HCT116 (cell line): ENCODE results near the gene NKAP. TPM values are rescaled to one million over a fixed set of nuclear protein-coding genes. Genes with fewer than 3 reads are reported as not detected.
A peak's percentile ranks its signal among the peaks of the same experiment; 100 is the strongest.

Experiments used
- ATAC-seq: fragments of 200-7000 bp; cut with Tn5 transposase; 2 replicates; pipeline ENCODE4 v1.9.1; 2020; ENCODE audit warnings: mild to moderate bottlenecking, moderate library complexity
- BruUV-seq: library from RNA; stranded (reverse); fragments of 400-500 nt; replicated peaks from 2 replicates; lab custom pipeline; 2021; lab: Mats Ljungman, UMichigan
- CTCF ChIA-PET: fragments of 300-600 bp; sonication (Branson Sonifier 250); formaldehyde crosslinking; loops from one replicate; lab custom pipeline; 2021; ENCODE audit warnings: antibody characterized with exemption; lab: Charles Lee
- POLR2A ChIA-PET: fragments of 300-600, 350-600 bp; sonication (Branson Sonifier 250); formaldehyde crosslinking; loops from one replicate; lab custom pipeline; 2021; ENCODE audit warnings: antibody characterized with exemption; lab: Charles Lee
- RAD21 ChIA-PET, 2 experiments: fragments of 300-600 bp; sonication (Branson Sonifier 250); formaldehyde crosslinking; loops; one replicate each; lab custom pipeline; 2023; ENCODE audit warnings: low total read pairs in 2 of 2; ENCODE audit not compliant: uncharacterized antibody in 2 of 2, unreplicated experiment in 2 of 2, low non-redundant PET in 1 of 2; lab: Charles Lee
- DNase-seq: peaks from one replicate; pipeline ENCODE4 v3.0.0-alpha.2; 2010; ENCODE audit warnings: low read depth, low spot score
- H2AFZ ChIP-seq: fragments of 200-600 bp; shearing (Covaris generic), sonication (generic); 2 replicates; pipeline ENCODE4 v1.6.1; 2017; ENCODE audit warnings: low read depth, mixed run types, mixed read lengths, antibody characterized with exemption, low read length; ENCODE audit not compliant: poor library complexity, severe bottlenecking
- H3K27ac ChIP-seq: 2 replicates; pipeline ENCODE4 v1.5.1; 2012; ENCODE audit warnings: low read depth, low read length
- H3K27me3 ChIP-seq: fragments of 200-600 bp; sonication (generic); 2 replicates; pipeline ENCODE4 v1.6.1; 2016; ENCODE audit warnings: mixed run types, low read length, mixed read lengths; ENCODE audit not compliant: insufficient read depth
- H3K36me3 ChIP-seq, 2 experiments: fragments of 200-500 bp in 1 of 2; fragments of 200-600 bp in 1 of 2; sonication (Bioruptor generic) in 1 of 2; sonication (generic) in 1 of 2; 2 replicates each; pipeline versions ENCODE4 v1.5.1 to v1.6.1; 2014 to 2016; ENCODE audit warnings: low read length in 2 of 2, inconsistent platforms in 1 of 2, mixed read lengths in 1 of 2, mixed run types in 1 of 2; ENCODE audit not compliant: insufficient read depth in 2 of 2, control insufficient read depth in 1 of 2
- H3K4me1 ChIP-seq, 2 experiments: fragments of 200-600 bp in 1 of 2; sonication (generic) in 1 of 2; 2 replicates each; pipeline versions ENCODE4 v1.5.1 to v1.6.1; 2012 to 2017; ENCODE audit warnings: low read length in 2 of 2, inconsistent platforms in 1 of 2, mild to moderate bottlenecking in 1 of 2, mixed read lengths in 1 of 2, mixed run types in 1 of 2, moderate library complexity in 1 of 2; ENCODE audit not compliant: insufficient read depth in 2 of 2, control insufficient read depth in 1 of 2
- H3K4me2 ChIP-seq: fragments of 200-600 bp; sonication (generic); 2 replicates; pipeline ENCODE4 v1.6.1; 2017; ENCODE audit warnings: mixed run types, low read length, mixed read lengths
- H3K4me3 ChIP-seq, 2 experiments: fragments of 200-600 bp in 1 of 2; sonication (generic) in 1 of 2; replicated peaks in 1 of 2; 2 replicates each; pipeline ENCODE4 v1.5.1; 2011 to 2016; ENCODE audit warnings: low read length in 2 of 2, control low read depth in 1 of 2, low read depth in 1 of 2, mild to moderate bottlenecking in 1 of 2, mixed read lengths in 1 of 2, mixed run types in 1 of 2
- H3K79me2 ChIP-seq: fragments of 200-600 bp; sonication (generic); 2 replicates; pipeline ENCODE4 v1.6.1; 2017; ENCODE audit warnings: mild to moderate bottlenecking, mixed run types, low read length, moderate library complexity, mixed read lengths; ENCODE audit not compliant: insufficient read depth
- H3K9ac ChIP-seq: fragments of 200-600 bp; sonication (generic); 2 replicates; pipeline ENCODE4 v1.6.1; 2016; ENCODE audit warnings: low read length, mixed read lengths
- H3K9me2 ChIP-seq: fragments of 200-600 bp; sonication (generic), shearing (Covaris generic); 2 replicates; pipeline ENCODE4 v1.6.1; 2017; ENCODE audit warnings: mixed run types, mild to moderate bottlenecking, moderate library complexity; ENCODE audit not compliant: insufficient read depth
- H3K9me3 ChIP-seq, 2 experiments: fragments of 200-500 bp in 1 of 2; fragments of 200-600 bp in 1 of 2; sonication (Bioruptor generic) in 1 of 2; sonication (generic) in 1 of 2; 2 replicates each; pipeline ENCODE4 v1.6.1; 2014 to 2017; ENCODE audit warnings: low read length in 2 of 2, mixed read lengths in 2 of 2, inconsistent platforms in 1 of 2, low read depth in 1 of 2, mild to moderate bottlenecking in 1 of 2, mixed run types in 1 of 2, moderate library complexity in 1 of 2; ENCODE audit not compliant: control insufficient read depth in 1 of 2, insufficient read depth in 1 of 2
- H4K20me1 ChIP-seq: fragments of 200-600 bp; sonication (generic), shearing (Covaris generic); 2 replicates; pipeline ENCODE4 v1.6.1; 2017; ENCODE audit warnings: mixed run types, mild to moderate bottlenecking, moderate library complexity; ENCODE audit not compliant: insufficient read depth
- CTCF ChIP-seq, 3 experiments: fragments of 200-600 bp in 1 of 3; sonication (generic) in 1 of 3; IDR thresholded peaks in 2 of 3; conservative IDR thresholded peaks in 1 of 3; 2 replicates each; pipeline ENCODE4 v1.5.1; 2012 to 2017; ENCODE audit warnings: low read depth in 2 of 3, low read length in 2 of 3, antibody characterized with exemption in 1 of 3, borderline replicate concordance in 1 of 3, control low read depth in 1 of 3, mild to moderate bottlenecking in 1 of 3, mixed read lengths in 1 of 3, mixed run types in 1 of 3, moderate library complexity in 1 of 3; ENCODE audit not compliant: insufficient read depth in 1 of 3
- FOSL1 ChIP-seq: IDR thresholded peaks from 2 replicates; pipeline ENCODE4 v1.6.1; 2012; ENCODE audit warnings: low read depth
- POLR2AphosphoS5 ChIP-seq: IDR thresholded peaks from 2 replicates; pipeline ENCODE4 v1.6.1; 2011; ENCODE audit warnings: mild to moderate bottlenecking, low read depth, low read length, moderate library complexity
- SRF ChIP-seq: IDR thresholded peaks from 2 replicates; pipeline ENCODE4 v1.6.1; 2012; ENCODE audit warnings: low read depth
- intact Hi-C: fragments of 100-400 bp; cut with micrococcal nuclease; formaldehyde crosslinking; loops from 2 replicates; pipeline ENCODE4 v1.10.0; 2022
- total RNA-seq: library from RNA; stranded (reverse); gene quantifications from one replicate; pipeline ENCODE4 v1.2.1, GENCODE V29; 2021; ENCODE audit not compliant: unreplicated experiment
- TF ChIP-seq, protein P1 (sequence below): IDR thresholded peaks from 2 replicates; pipeline ENCODE4 v1.6.1; 2012
- TF ChIP-seq, protein P2 (sequence below): IDR thresholded peaks from 2 replicates; pipeline ENCODE4 v1.6.1; 2011; ENCODE audit warnings: mild to moderate bottlenecking, low read length, moderate library complexity; ENCODE audit not compliant: insufficient replicate concordance; ENCODE audit errors: extremely low read depth

The NKAP gene
- total RNA-seq, 1 experiment from 2014 or later = 9.3 TPM

DNA sequence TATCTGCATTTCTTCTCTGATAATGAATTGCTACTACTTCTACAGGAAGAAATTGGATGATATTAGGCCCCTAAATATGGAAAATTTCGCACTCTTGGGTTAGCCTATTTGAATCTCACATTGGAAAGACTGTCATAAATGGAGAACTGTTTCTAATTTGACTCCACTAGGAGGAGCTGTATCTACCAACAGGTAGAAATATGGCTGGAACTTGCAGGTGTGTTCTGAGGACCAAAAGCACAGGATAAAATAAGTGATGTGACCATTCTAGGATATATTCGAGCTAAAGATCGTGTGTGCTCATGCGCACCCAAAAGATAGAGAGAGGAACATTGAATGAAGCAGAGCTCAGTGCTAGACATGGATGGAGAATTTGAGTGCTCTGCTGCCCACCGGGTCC lies 4.8 kb upstream of the NKAP start:
- no peaks in the 10 kb centered on the region for H3K9me2 ChIP-seq
- RAD21 ChIA-PET = no interaction called here
- no peak overlapping the region for H3K4me3 ChIP-seq
- 0 out of 4 replicates have a peak, but pooled peaks cover 0 to 3% of the 10 kb centered on the region in 2 experiments for H3K4me1 ChIP-seq
- POLR2A ChIA-PET = no interaction called here
- H3K79me2 ChIP-seq = no peaks in the 10 kb centered on the region
- H3K9me3 ChIP-seq = no peaks in the 10 kb centered on the region
- H3K27me3 ChIP-seq = no peaks in the 10 kb centered on the region
- H3K27ac ChIP-seq = no peak overlapping the region
- intact Hi-C loops = no loop called here
- no peaks in the 10 kb centered on the region for H4K20me1 ChIP-seq
- no peak overlapping the region for H3K9ac ChIP-seq
- BruUV-seq = no TSS peak
- ATAC-seq (no peak), DNase-seq (no peak)
- no peak overlapping the region for H2AFZ ChIP-seq
- TF ChIP-seq CTCF (IDR thresholded peaks at IDR 0.05 in 2 of 3, conservative IDR thresholded peaks at IDR 0.05 in 1 of 3; ENCODE audit: borderline replicate concordance in 1 of 3, insufficient read depth in 1 of 3, low read depth in 2 of 3, low read length in 2 of 3) = peak in 1 of 3 experiments; percentile 31; a peak in 1 of 6 replicates
- TF ChIP-seq, protein P1, sequence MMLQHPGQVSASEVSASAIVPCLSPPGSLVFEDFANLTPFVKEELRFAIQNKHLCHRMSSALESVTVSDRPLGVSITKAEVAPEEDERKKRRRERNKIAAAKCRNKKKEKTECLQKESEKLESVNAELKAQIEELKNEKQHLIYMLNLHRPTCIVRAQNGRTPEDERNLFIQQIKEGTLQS = no peak
- no peak for TF ChIP-seq SRF
- no peaks in the 10 kb centered on the region for H3K36me3 ChIP-seq
- CTCF ChIA-PET = no interaction called here
- H3K4me2 ChIP-seq = no peak overlapping the region

DNA sequence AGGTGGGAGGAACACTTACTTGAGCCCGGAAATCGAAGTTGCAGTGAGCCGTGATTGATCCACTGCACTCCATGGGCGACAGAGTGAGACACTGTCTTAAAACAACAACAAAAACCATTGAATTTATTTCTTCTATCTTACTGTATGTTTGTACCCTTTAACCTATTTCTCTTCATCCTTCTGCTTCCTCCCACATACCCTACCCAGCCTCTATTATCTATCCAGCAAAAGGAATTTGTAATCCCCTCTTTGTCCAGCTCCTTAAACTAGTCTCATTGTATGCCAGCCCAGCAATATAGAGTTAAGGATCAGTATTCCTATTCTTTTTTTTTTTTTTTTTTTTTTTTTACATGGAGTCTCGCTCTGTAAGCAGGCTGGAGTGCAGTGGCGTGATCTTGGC lies 1.9 kb upstream of the NKAP start:
- POLR2A ChIA-PET = no interaction called here
- no peak overlapping the region for H3K27ac ChIP-seq
- no peaks in the 10 kb centered on the region for H4K20me1 ChIP-seq
- no peak for DNase-seq
- CTCF ChIA-PET = no interaction called here
- TF ChIP-seq, protein P2, sequence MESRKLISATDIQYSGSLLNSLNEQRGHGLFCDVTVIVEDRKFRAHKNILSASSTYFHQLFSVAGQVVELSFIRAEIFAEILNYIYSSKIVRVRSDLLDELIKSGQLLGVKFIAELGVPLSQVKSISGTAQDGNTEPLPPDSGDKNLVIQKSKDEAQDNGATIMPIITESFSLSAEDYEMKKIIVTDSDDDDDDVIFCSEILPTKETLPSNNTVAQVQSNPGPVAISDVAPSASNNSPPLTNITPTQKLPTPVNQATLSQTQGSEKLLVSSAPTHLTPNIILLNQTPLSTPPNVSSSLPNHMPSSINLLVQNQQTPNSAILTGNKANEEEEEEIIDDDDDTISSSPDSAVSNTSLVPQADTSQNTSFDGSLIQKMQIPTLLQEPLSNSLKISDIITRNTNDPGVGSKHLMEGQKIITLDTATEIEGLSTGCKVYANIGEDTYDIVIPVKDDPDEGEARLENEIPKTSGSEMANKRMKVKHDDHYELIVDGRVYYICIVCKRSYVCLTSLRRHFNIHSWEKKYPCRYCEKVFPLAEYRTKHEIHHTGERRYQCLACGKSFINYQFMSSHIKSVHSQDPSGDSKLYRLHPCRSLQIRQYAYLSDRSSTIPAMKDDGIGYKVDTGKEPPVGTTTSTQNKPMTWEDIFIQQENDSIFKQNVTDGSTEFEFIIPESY = no peak
- no peak for TF ChIP-seq FOSL1
- TF ChIP-seq CTCF (IDR thresholded peaks at IDR 0.05 in 2 of 3, conservative IDR thresholded peaks at IDR 0.05 in 1 of 3; ENCODE audit: borderline replicate concordance in 1 of 3, insufficient read depth in 1 of 3, low read depth in 2 of 3, low read length in 2 of 3) = no peak
- TF ChIP-seq POLR2AphosphoS5 = no peak
- TF ChIP-seq SRF = no peak
- TF ChIP-seq, all 23 proteins: peak for 0
- H3K27me3 ChIP-seq = no peaks in the 10 kb centered on the region
- H3K4me2 ChIP-seq = no peak overlapping the region
- intact Hi-C loops = no loop called here
- H3K79me2 ChIP-seq = peaks cover 17% of the 10 kb centered on the region
- H3K36me3 ChIP-seq = no peaks in the 10 kb centered on the region
- H2AFZ ChIP-seq = no peak overlapping the region
- H3K4me1 ChIP-seq = peaks cover 3 to 10% of the 10 kb centered on the region in 2 experiments; a peak in 1 of 4 replicates
- no peaks in the 10 kb centered on the region for H3K9me3 ChIP-seq
- H3K4me3 ChIP-seq = no peak overlapping the region
- no peak for ATAC-seq
- no peaks in the 10 kb centered on the region for H3K9me2 ChIP-seq
- no peak overlapping the region for H3K9ac ChIP-seq
- RAD21 ChIA-PET = no interaction called here
- no TSS peak for BruUV-seq
